Activated CD4-positive, alpha-beta memory T cell treated with anti-CD3 and anti-CD28 coated beads, Interleukin-2, amount 10 ng/mL, durations not matched to agents 7 days and 5 days (primary cell): Measurements from ENCODE around the gene MLYCD. TPM values are rescaled to one million over a fixed set of nuclear protein-coding genes. Genes with fewer than 3 reads are reported as not detected.

Source experiments
- total RNA-seq, 2 experiments: library from RNA; stranded (reverse); gene quantifications; one replicate each; pipeline ENCODE4 v1.2.3, GENCODE V29; 2021

MLYCD gene
- total RNA-seq, 2 experiments from 2014 or later, result 3.5 to 4.0 TPM

Other genes starting within 250 kb of the MLYCD start
- 10 to 100 TPM; 66.2 to 66.5 TPM for gene HSBP1, start 91.1 kb upstream of the MLYCD start, total RNA-seq
- under 1 TPM; 0.48 to 0.88 TPM for gene OSGIN1, start 54.1 kb downstream of the MLYCD start, total RNA-seq
- not detected for gene NECAB2, start 69.1 kb downstream of the MLYCD start, total RNA-seq
- not detected for gene SLC38A8, start 143.7 kb downstream of the MLYCD start, total RNA-seq
- 10 to 100 TPM; 46.4 to 50.4 TPM for gene MBTPS1, start 217.8 kb downstream of the MLYCD start, total RNA-seq
- 10 to 100 TPM; 15.2 to 16.3 TPM for gene HSDL1, start 246.1 kb downstream of the MLYCD start, total RNA-seq
- gene DNAAF1, start 246.2 kb downstream of the MLYCD start, total RNA-seq, result not detected